B cell (primary cell): ENCODE measurements around the gene RPUSD2.

Experiments
- CTCF ChIP-seq: fragments of 200-600 bp; IDR thresholded peaks from one replicate; pipeline ENCODE4 v1.8.0; 2022; ENCODE audit warnings: antibody characterized with exemption, mild to moderate bottlenecking
- EZH2 ChIP-seq: IDR thresholded peaks from 2 replicates; pipeline ENCODE4 v1.6.1; 2012; ENCODE audit warnings: borderline replicate concordance, low read depth, mild to moderate bottlenecking, moderate library complexity, low read length; ENCODE audit not compliant: insufficient read depth, poor library complexity, severe bottlenecking

- TF ChIP-seq EZH2, result no peak
- no peak for TF ChIP-seq CTCF
These were observed 29.0 kb downstream of the RPUSD2 start for GRCh38 chr15:40598126-40598525.
